ENCODE results near the gene NPAS3.

Gene NPAS3

DNA sequence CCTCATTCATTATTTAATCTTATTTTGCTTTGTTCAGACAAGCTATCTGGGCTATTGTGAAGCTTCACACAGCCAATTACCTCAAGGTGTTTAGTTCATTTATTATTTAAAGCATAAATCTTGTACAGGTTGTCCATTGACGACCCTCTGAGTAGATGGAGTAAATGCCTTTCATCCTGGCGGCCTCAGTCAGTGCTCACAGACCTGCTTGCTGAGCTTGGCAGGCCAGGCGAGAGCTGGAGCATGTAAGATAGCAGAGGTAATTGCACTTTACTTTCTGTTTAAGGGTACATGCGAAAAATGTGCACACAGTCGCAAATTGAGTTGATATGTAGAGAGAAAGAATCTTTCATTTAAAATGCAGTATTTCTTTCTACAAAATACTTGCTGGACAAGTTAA lies 224.4 kb downstream of the NPAS3 start:
- Histone ChIP-seq H3K23ac (ENCODE audit: low read length) (no peak overlapping the region), H3K4ac (ENCODE audit: low read depth, low read length) (no peak overlapping the region), H3K9me3 (ENCODE audit: insufficient read depth, low read depth, low read length) (no peaks in the 10 kb centered on the region), H2AK5ac (ENCODE audit: low read length) (no peak overlapping the region), H3K18ac (ENCODE audit: low read length) (no peak overlapping the region), H2BK120ac (ENCODE audit: insufficient read depth, low read length, poor library complexity) (no peak overlapping the region), H3K79me2 (ENCODE audit: control insufficient read depth, insufficient read depth, low read length, poor library complexity) (no peaks in the 10 kb centered on the region), H3K14ac (ENCODE audit: low read length) (no peak overlapping the region), H3K4me3 (ENCODE audit: low read depth, low read length) (no peak overlapping the region), H3K79me1 (ENCODE audit: low read length) (no peaks in the 10 kb centered on the region), H2BK12ac (ENCODE audit: low read length) (no peak overlapping the region), H2AFZ (ENCODE audit: insufficient read depth, low read length, poor library complexity) (no peak overlapping the region), H3K27ac (ENCODE audit: low read depth, low read length) (no peak overlapping the region), H3K4me2 (ENCODE audit: low read length) (no peak overlapping the region), H4K91ac (ENCODE audit: low read depth, low read length) (no peak overlapping the region), H2BK5ac (ENCODE audit: low read depth, low read length, poor library complexity) (no peak overlapping the region), H3K9ac (ENCODE audit: low read length) (no peak overlapping the region), H3K27me3 (ENCODE audit: insufficient read depth, low read length) (no peaks in the 10 kb centered on the region), H4K8ac (ENCODE audit: low read depth, low read length) (no peak overlapping the region), H3K4me1 (ENCODE audit: control insufficient read depth in 1 of 2, insufficient read depth in 2 of 2, low read length in 2 of 2) (peaks cover 0 to 9% of the 10 kb centered on the region in 2 experiments), H4K12ac (ENCODE audit: low read depth, low read length) (no peak overlapping the region), H3K36me3 (ENCODE audit: control insufficient read depth in 1 of 2, insufficient read depth in 2 of 2, low read length in 2 of 2) (no peaks in the 10 kb centered on the region)
- DNase-seq = no peak
- WGBS (ENCODE audit: extremely low coverage, insufficient coverage, insufficient read length) = no CpG with 5 or more reads among the region's 5 CpGs

DNA sequence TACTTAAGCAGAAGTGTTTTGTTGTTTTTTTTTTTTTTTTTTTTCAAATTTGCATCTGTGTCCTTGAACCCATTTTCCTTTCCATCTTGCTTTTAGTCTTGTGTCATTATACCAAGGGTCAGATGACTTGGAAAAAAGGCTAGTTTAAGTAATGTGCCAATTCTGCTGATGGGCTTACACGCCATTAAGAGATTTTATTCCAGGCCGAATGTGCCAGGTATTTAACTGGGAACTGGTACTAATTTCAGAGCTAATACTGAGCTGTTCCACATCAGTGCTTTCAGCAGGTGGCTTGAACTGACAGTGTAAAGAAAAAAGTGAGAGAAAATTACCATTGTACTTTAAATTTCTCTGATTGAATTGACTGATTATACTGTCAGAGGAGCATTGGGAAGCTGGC lies 224.9 kb downstream of the NPAS3 start:
- Histone ChIP-seq H3K23ac (ENCODE audit: low read length) (no peak overlapping the region), H3K9ac (ENCODE audit: low read length) (no peak overlapping the region), H3K79me2 (ENCODE audit: control insufficient read depth, insufficient read depth, low read length, poor library complexity) (no peaks in the 10 kb centered on the region), H3K18ac (ENCODE audit: low read length) (no peak overlapping the region), H3K4me1 (ENCODE audit: control insufficient read depth in 1 of 2, insufficient read depth in 2 of 2, low read length in 2 of 2) (peaks cover 0 to 9% of the 10 kb centered on the region in 2 experiments), H3K4me3 (ENCODE audit: low read depth, low read length) (no peak overlapping the region), H2AK5ac (ENCODE audit: low read length) (no peak overlapping the region), H2BK5ac (ENCODE audit: low read depth, low read length, poor library complexity) (no peak overlapping the region), H3K4me2 (ENCODE audit: low read length) (no peak overlapping the region), H3K9me3 (ENCODE audit: insufficient read depth, low read depth, low read length) (no peaks in the 10 kb centered on the region), H4K91ac (ENCODE audit: low read depth, low read length) (no peak overlapping the region), H3K27ac (ENCODE audit: low read depth, low read length) (no peak overlapping the region), H3K79me1 (ENCODE audit: low read length) (no peaks in the 10 kb centered on the region), H3K27me3 (ENCODE audit: insufficient read depth, low read length) (no peaks in the 10 kb centered on the region), H3K14ac (ENCODE audit: low read length) (no peak overlapping the region), H4K8ac (ENCODE audit: low read depth, low read length) (no peak overlapping the region), H4K12ac (ENCODE audit: low read depth, low read length) (no peak overlapping the region), H2AFZ (ENCODE audit: insufficient read depth, low read length, poor library complexity) (no peak overlapping the region), H2BK12ac (ENCODE audit: low read length) (no peak overlapping the region), H2BK120ac (ENCODE audit: insufficient read depth, low read length, poor library complexity) (no peak overlapping the region), H3K4ac (ENCODE audit: low read depth, low read length) (no peak overlapping the region), H3K36me3 (ENCODE audit: control insufficient read depth in 1 of 2, insufficient read depth in 2 of 2, low read length in 2 of 2) (no peaks in the 10 kb centered on the region)
- DNase-seq = no peak
- WGBS (ENCODE audit: extremely low coverage, insufficient coverage, insufficient read length) = no CpG with 5 or more reads among the region's 2 CpGs

DNA sequence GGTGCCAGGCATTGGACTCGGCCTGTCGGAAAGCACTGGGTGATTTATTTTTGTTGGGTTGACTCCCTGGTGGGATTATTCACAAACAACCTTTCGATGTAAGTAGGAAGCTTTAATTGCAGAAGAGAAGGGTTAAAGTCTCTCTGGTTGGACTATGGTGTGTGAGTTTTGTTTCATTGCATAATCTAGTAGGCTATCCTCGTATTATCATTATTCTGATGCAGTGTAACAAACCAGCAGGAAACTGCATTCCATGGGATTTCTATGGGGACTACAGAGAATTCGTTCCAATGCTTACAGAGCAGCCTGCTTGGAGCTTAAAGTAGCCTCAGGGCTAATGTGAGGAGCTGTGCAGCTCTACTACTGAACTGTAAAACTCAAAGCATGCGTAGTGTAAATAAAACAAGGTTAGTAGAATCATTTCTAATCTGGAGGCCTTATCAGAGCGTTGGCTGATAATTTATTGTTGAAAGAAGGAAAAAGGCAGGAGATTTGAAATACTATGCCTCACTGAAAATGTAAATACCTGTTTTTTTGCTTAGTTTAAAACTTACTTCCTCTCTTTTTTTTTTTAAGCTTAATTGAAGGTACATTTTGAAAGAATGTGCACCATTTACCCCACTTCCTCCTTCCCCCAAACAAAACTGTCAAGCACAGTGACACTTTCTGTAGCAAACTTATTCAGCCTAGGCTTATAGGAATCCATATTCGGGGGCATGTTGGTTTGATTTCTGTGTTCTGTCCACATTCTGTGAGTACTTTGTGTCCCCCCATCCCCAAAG lies 226.7 kb downstream of the NPAS3 start:
- H2AK5ac ChIP-seq (ENCODE audit: low read length) = no peak overlapping the region
- no peak overlapping the region for H3K4ac ChIP-seq (ENCODE audit: low read depth, low read length)
- no peak overlapping the region for H3K14ac ChIP-seq (ENCODE audit: low read length)
- H3K4me1 ChIP-seq (ENCODE audit: control insufficient read depth in 1 of 2, insufficient read depth in 2 of 2, low read length in 2 of 2) = peaks cover 0 to 9% of the 10 kb centered on the region in 2 experiments
- no peak overlapping the region for H3K27ac ChIP-seq (ENCODE audit: low read depth, low read length)
- no CpG with 5 or more reads among the region's 8 CpGs for WGBS (ENCODE audit: extremely low coverage, insufficient coverage, insufficient read length)
- no peaks in the 10 kb centered on the region for H3K36me3 ChIP-seq (ENCODE audit: control insufficient read depth in 1 of 2, insufficient read depth in 2 of 2, low read length in 2 of 2)
- no peak overlapping the region for H3K9ac ChIP-seq (ENCODE audit: low read length)
- H3K79me1 ChIP-seq (ENCODE audit: low read length) = no peaks in the 10 kb centered on the region
- H3K4me3 ChIP-seq (ENCODE audit: low read depth, low read length) = no peak overlapping the region
- H3K27me3 ChIP-seq (ENCODE audit: insufficient read depth, low read length) = no peaks in the 10 kb centered on the region
- no peak overlapping the region for H2BK5ac ChIP-seq (ENCODE audit: low read depth, low read length, poor library complexity)
- peak; percentile 36 to 63 for DNase-seq
- no peak overlapping the region for H3K4me2 ChIP-seq (ENCODE audit: low read length)
- no peak overlapping the region for H4K8ac ChIP-seq (ENCODE audit: low read depth, low read length)
- H4K91ac ChIP-seq (ENCODE audit: low read depth, low read length) = no peak overlapping the region
- H3K23ac ChIP-seq (ENCODE audit: low read length) = no peak overlapping the region
- H4K12ac ChIP-seq (ENCODE audit: low read depth, low read length) = no peak overlapping the region
- no peak overlapping the region for H2BK12ac ChIP-seq (ENCODE audit: low read length)
- no peak overlapping the region for H2AFZ ChIP-seq (ENCODE audit: insufficient read depth, low read length, poor library complexity)
- H3K18ac ChIP-seq (ENCODE audit: low read length) = no peak overlapping the region
- H3K9me3 ChIP-seq (ENCODE audit: insufficient read depth, low read depth, low read length) = no peaks in the 10 kb centered on the region
- H2BK120ac ChIP-seq (ENCODE audit: insufficient read depth, low read length, poor library complexity) = no peak overlapping the region
- H3K79me2 ChIP-seq (ENCODE audit: control insufficient read depth, insufficient read depth, low read length, poor library complexity) = no peaks in the 10 kb centered on the region

DNA sequence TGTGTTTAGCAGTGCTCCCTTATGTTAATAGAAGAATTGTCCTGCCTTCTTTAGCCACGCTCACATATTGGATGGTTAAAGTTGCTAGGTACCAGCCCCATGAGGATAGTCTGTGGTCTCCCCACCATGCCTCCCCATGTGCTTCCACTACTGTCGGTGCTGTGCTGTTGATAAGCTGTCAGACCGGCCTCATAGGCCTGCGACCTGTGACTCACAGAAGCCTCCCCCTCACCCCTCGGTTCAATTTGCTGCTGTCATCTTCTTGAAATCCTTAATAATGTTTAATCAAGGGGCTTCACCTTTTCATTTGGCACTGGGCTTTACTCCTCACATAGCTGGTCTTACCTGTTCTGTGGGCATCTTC lies 227.2 kb downstream of the NPAS3 start:
- H2BK12ac ChIP-seq (ENCODE audit: low read length) = no peak overlapping the region
- H3K36me3 ChIP-seq (ENCODE audit: control insufficient read depth in 1 of 2, insufficient read depth in 2 of 2, low read length in 2 of 2) = no peaks in the 10 kb centered on the region
- no peak overlapping the region for H2BK120ac ChIP-seq (ENCODE audit: insufficient read depth, low read length, poor library complexity)
- no peak overlapping the region for H3K4ac ChIP-seq (ENCODE audit: low read depth, low read length)
- no peak overlapping the region for H2AK5ac ChIP-seq (ENCODE audit: low read length)
- H3K79me1 ChIP-seq (ENCODE audit: low read length) = no peaks in the 10 kb centered on the region
- H4K8ac ChIP-seq (ENCODE audit: low read depth, low read length) = no peak overlapping the region
- H3K14ac ChIP-seq (ENCODE audit: low read length) = no peak overlapping the region
- no peak overlapping the region for H2BK5ac ChIP-seq (ENCODE audit: low read depth, low read length, poor library complexity)
- no peak overlapping the region for H3K18ac ChIP-seq (ENCODE audit: low read length)
- peaks cover 0 to 9% of the 10 kb centered on the region in 2 experiments for H3K4me1 ChIP-seq (ENCODE audit: control insufficient read depth in 1 of 2, insufficient read depth in 2 of 2, low read length in 2 of 2)
- no peak overlapping the region for H3K27ac ChIP-seq (ENCODE audit: low read depth, low read length)
- no CpG with 5 or more reads among the region's 5 CpGs for WGBS (ENCODE audit: extremely low coverage, insufficient coverage, insufficient read length)
- no peak overlapping the region for H4K12ac ChIP-seq (ENCODE audit: low read depth, low read length)
- no peak overlapping the region for H3K9ac ChIP-seq (ENCODE audit: low read length)
- H2AFZ ChIP-seq (ENCODE audit: insufficient read depth, low read length, poor library complexity) = no peak overlapping the region
- H3K79me2 ChIP-seq (ENCODE audit: control insufficient read depth, insufficient read depth, low read length, poor library complexity) = no peaks in the 10 kb centered on the region
- no peaks in the 10 kb centered on the region for H3K27me3 ChIP-seq (ENCODE audit: insufficient read depth, low read length)
- H3K4me3 ChIP-seq (ENCODE audit: low read depth, low read length) = no peak overlapping the region
- no peak overlapping the region for H4K91ac ChIP-seq (ENCODE audit: low read depth, low read length)
- H3K23ac ChIP-seq (ENCODE audit: low read length) = no peak overlapping the region
- H3K4me2 ChIP-seq (ENCODE audit: low read length) = no peak overlapping the region
- H3K9me3 ChIP-seq (ENCODE audit: insufficient read depth, low read depth, low read length) = no peaks in the 10 kb centered on the region
- no peak for DNase-seq

Measured in trophoblast cell (in vitro differentiated cells and primary cell).